SK-N-SH (cell line): ENCODE measurements around the gene BTNL8.

Source experiments
- CHD2 ChIP-seq: fragments of 150-350 bp; IDR thresholded peaks from 2 replicates; pipeline ENCODE4 v1.6.1; 2018; ENCODE audit warnings: low read length; ENCODE audit not compliant: partially characterized antibody
- CTCF ChIP-seq: fragments of 200-600 bp; sonication (generic); IDR thresholded peaks from 2 replicates; pipeline ENCODE4 v1.6.1; 2017; ENCODE audit warnings: antibody characterized with exemption, mild to moderate bottlenecking, moderate library complexity
- IRF3 ChIP-seq: fragments of 150-350 bp; IDR thresholded peaks from 2 replicates; pipeline ENCODE4 v1.6.1; 2016; ENCODE audit warnings: mild to moderate bottlenecking, low read depth, low read length
- POLR2AphosphoS5 ChIP-seq: IDR thresholded peaks from 2 replicates; pipeline ENCODE4 v1.6.1; 2012; ENCODE audit warnings: low read depth, low read length
- RAD21 ChIP-seq: IDR thresholded peaks from 2 replicates; pipeline ENCODE4 v1.6.1; 2012; ENCODE audit warnings: mild to moderate bottlenecking, low read length
- SMC3 ChIP-seq: IDR thresholded peaks from 2 replicates; pipeline ENCODE4 v1.6.1; 2012; ENCODE audit warnings: low read depth, low read length, improper control_type of control experiment
- ZBTB33 ChIP-seq: IDR thresholded peaks from 2 replicates; pipeline ENCODE4 v1.4.0; 2012; ENCODE audit warnings: low read depth, borderline replicate concordance

GRCh38 chr5:180908400-180908799 lies 9.4 kb downstream of the BTNL8 start:
- TF ChIP-seq CTCF = no peak
- no peak for TF ChIP-seq CHD2
- TF ChIP-seq SMC3 = no peak
- TF ChIP-seq IRF3 = no peak
- no peak for TF ChIP-seq ZBTB33
- no peak for TF ChIP-seq RAD21
- TF ChIP-seq POLR2AphosphoS5 = no peak
